Muscle layer of duodenum (tissue), 2 donors: ENCODE results near the gene ZMIZ1.

Experiments used
- H3K27ac ChIP-seq: one replicate; pipeline ENCODE4 v1.7.0; 2013; ENCODE audit warnings: mild to moderate bottlenecking, low read length
- H3K27me3 ChIP-seq: one replicate; pipeline ENCODE4 v1.7.0; 2013; ENCODE audit warnings: low read depth, mild to moderate bottlenecking, control low read depth, low read length
- H3K36me3 ChIP-seq, 2 donors: one replicate each; pipeline ENCODE4 v1.7.0; 2013; ENCODE audit warnings: low read length in 2 of 2, control low read depth in 1 of 2, mild to moderate bottlenecking in 1 of 2; ENCODE audit not compliant: insufficient read depth in 2 of 2, control insufficient read depth in 1 of 2
- H3K4me1 ChIP-seq, 2 donors: one replicate each; pipeline ENCODE4 v1.7.0; 2013; ENCODE audit warnings: low read length in 2 of 2, mild to moderate bottlenecking in 2 of 2, control low read depth in 1 of 2, moderate library complexity in 1 of 2; ENCODE audit not compliant: insufficient read depth in 2 of 2, control insufficient read depth in 1 of 2
- H3K4me3 ChIP-seq, 2 donors: one replicate each; pipeline ENCODE4 v1.7.0; 2013; ENCODE audit warnings: low read length in 2 of 2, low read depth in 1 of 2, mild to moderate bottlenecking in 1 of 2
- H3K9me3 ChIP-seq, 2 donors: one replicate each; pipeline ENCODE4 v1.7.0; 2013; ENCODE audit warnings: low read length in 2 of 2, control low read depth in 1 of 2, mild to moderate bottlenecking in 1 of 2; ENCODE audit not compliant: control insufficient read depth in 1 of 2
- donor health status: healthy.

Gene ZMIZ1

GRCh38 chr10:79160191-79160590, 91.4 kb downstream of the ZMIZ1 start:
- Histone ChIP-seq H3K27ac (peak overlapping the region; percentile 72), H3K4me1 (peaks cover 38 to 68% of the 10 kb centered on the region in 2 donors), H3K27me3 (no peaks in the 10 kb centered on the region), H3K4me3 (no peak overlapping the region), H3K9me3 (no peaks in the 10 kb centered on the region), H3K36me3 (peaks cover 6 to 7% of the 10 kb centered on the region in 2 donors)

DNA sequence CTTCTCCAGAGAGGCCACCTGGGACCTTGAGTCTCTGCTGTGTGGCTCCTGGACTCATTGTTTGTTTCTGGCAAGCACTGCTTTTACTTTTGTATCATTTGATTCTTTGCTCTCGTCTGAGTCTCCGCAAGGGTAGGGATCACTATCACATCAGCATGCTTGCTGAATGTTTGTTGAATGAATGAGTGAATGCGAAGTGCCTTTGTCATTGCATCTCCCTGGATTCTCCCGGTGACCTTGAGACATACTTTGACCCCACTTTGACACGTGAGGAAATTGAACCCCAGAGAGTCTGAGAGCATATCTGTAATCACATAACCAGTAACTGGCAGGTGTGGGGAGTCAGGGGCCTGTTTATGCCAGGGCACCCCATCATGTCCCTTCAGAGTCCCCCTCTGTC, 92.8 kb downstream of the ZMIZ1 start:
- H3K36me3 ChIP-seq, result peaks cover 6 to 7% of the 10 kb centered on the region in 2 donors
- no peaks in the 10 kb centered on the region for H3K27me3 ChIP-seq
- H3K27ac ChIP-seq, result no peak overlapping the region
- no peaks in the 10 kb centered on the region for H3K9me3 ChIP-seq
- no peak overlapping the region for H3K4me3 ChIP-seq
- H3K4me1 ChIP-seq, result peaks cover 35 to 71% of the 10 kb centered on the region in 2 donors

- H3K4me3 ChIP-seq, result no peak overlapping the region
- H3K4me1 ChIP-seq, result peaks cover 31 to 71% of the 10 kb centered on the region in 2 donors
- H3K27me3 ChIP-seq, result no peaks in the 10 kb centered on the region
- H3K9me3 ChIP-seq, result no peaks in the 10 kb centered on the region
- H3K36me3 ChIP-seq, result peaks cover 10% of the 10 kb centered on the region in 2 donors
- H3K27ac ChIP-seq, result no peak overlapping the region
These were observed 93.3 kb downstream of the ZMIZ1 start for GRCh38 chr10:79162022-79162421.

- Histone ChIP-seq H3K36me3 (peaks cover 13 to 17% of the 10 kb centered on the region in 2 donors), H3K27me3 (no peaks in the 10 kb centered on the region), H3K9me3 (no peaks in the 10 kb centered on the region), H3K27ac (no peak overlapping the region), H3K4me3 (no peak overlapping the region), H3K4me1 (peaks cover 20 to 61% of the 10 kb centered on the region in 2 donors)
These were observed 94.3 kb downstream of the ZMIZ1 start for GRCh38 chr10:79162861-79163665.

DNA sequence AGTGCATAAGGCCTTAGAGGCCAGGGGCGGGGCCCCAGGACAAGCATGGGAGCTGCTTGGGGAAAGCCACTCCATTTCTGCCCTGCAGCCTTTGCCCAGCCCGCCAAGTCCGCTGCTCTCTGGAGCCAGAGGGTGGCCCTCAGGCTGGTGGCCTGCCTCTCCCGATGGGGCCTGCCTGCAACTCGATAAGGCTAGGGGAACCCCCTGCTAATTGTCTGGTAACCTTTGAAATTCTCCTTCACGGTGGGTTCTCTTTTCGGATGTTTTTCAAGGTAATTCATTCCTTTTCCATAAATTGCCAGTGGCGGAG, 94.9 kb downstream of the ZMIZ1 start:
- H3K4me3 ChIP-seq, result no peak overlapping the region
- H3K9me3 ChIP-seq, result no peaks in the 10 kb centered on the region
- peaks cover 13 to 17% of the 10 kb centered on the region in 2 donors for H3K36me3 ChIP-seq
- peaks cover 20 to 56% of the 10 kb centered on the region in 2 donors for H3K4me1 ChIP-seq
- H3K27me3 ChIP-seq, result no peaks in the 10 kb centered on the region
- H3K27ac ChIP-seq, result no peak overlapping the region

DNA sequence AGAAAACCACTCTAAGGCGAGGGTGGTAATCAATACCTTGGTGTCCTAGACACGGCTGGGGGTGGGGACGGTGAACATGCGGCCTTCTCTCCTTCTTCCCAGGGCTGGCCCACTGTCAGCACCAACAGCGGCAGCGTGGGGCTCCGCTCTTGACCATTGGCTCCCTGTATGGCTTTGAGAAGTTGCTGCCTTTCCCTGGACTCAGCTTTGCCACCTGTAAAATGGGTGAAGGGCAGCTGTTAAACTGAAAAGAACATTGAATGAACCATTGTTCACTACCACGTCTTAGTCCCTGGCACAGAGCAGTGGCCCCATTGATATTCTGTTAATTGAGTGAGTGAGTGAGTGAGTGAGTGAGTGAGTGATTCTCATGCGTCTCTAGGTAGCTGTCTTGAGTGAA, 95.3 kb downstream of the ZMIZ1 start:
- Histone ChIP-seq H3K4me1 (peaks cover 20 to 51% of the 10 kb centered on the region in 2 donors), H3K27ac (no peak overlapping the region), H3K36me3 (peaks cover 13 to 17% of the 10 kb centered on the region in 2 donors)

GRCh38 chr10:79165070-79165778, 96.5 kb downstream of the ZMIZ1 start:
- H3K4me3 ChIP-seq, result no peak overlapping the region
- peaks cover 13 to 40% of the 10 kb centered on the region in 2 donors for H3K4me1 ChIP-seq
- no peaks in the 10 kb centered on the region for H3K27me3 ChIP-seq
- peaks cover 13 to 22% of the 10 kb centered on the region in 2 donors for H3K36me3 ChIP-seq
- no peaks in the 10 kb centered on the region for H3K9me3 ChIP-seq
- no peak overlapping the region for H3K27ac ChIP-seq

More for the DNA sequence above, 95.3 kb downstream of the ZMIZ1 start:
- Histone ChIP-seq H3K27me3 (no peaks in the 10 kb centered on the region), H3K9me3 (no peaks in the 10 kb centered on the region), H3K4me3 (no peak overlapping the region)

- H3K9me3 ChIP-seq, result no peaks in the 10 kb centered on the region
- peaks cover 2 to 31% of the 10 kb centered on the region in 2 donors for H3K4me1 ChIP-seq
- peaks cover 13 to 22% of the 10 kb centered on the region in 2 donors for H3K36me3 ChIP-seq
- no peaks in the 10 kb centered on the region for H3K27me3 ChIP-seq
- no peak overlapping the region for H3K4me3 ChIP-seq
- H3K27ac ChIP-seq, result no peak overlapping the region
These were observed 97.6 kb downstream of the ZMIZ1 start for GRCh38 chr10:79166312-79166721.

DNA sequence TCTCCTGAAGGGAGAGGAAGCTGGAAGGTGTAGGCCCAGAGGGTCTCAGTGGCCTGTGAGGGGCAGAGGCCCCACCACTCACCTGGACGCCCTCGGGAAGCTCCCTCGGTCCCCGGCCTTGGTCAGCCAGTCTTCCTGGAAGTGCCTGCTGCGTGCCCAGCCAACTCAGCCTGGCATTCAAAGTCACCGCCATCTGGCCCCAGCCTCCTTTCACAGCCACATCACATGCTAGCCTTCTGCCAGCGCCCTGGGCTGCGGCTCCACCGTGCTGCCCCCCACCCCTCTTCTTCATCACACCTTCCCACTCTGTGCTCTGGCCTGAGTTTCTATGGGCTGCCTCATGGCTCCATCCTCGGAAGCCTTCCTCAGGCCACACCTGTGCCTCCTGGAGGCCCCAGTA, 98.0 kb downstream of the ZMIZ1 start:
- peaks cover 13 to 22% of the 10 kb centered on the region in 2 donors for H3K36me3 ChIP-seq
- no peaks in the 10 kb centered on the region for H3K27me3 ChIP-seq
- peaks cover 0 to 31% of the 10 kb centered on the region in 2 donors for H3K4me1 ChIP-seq
- no peak overlapping the region for H3K27ac ChIP-seq
- H3K4me3 ChIP-seq, result no peak overlapping the region
- no peaks in the 10 kb centered on the region for H3K9me3 ChIP-seq

GRCh38 chr10:79167537-79167936, 98.8 kb downstream of the ZMIZ1 start:
- Histone ChIP-seq H3K4me1 (peaks cover 0 to 31% of the 10 kb centered on the region in 2 donors), H3K4me3 (no peak overlapping the region), H3K27ac (no peak overlapping the region), H3K9me3 (no peaks in the 10 kb centered on the region), H3K27me3 (no peaks in the 10 kb centered on the region), H3K36me3 (peaks cover 8 to 22% of the 10 kb centered on the region in 2 donors)

DNA sequence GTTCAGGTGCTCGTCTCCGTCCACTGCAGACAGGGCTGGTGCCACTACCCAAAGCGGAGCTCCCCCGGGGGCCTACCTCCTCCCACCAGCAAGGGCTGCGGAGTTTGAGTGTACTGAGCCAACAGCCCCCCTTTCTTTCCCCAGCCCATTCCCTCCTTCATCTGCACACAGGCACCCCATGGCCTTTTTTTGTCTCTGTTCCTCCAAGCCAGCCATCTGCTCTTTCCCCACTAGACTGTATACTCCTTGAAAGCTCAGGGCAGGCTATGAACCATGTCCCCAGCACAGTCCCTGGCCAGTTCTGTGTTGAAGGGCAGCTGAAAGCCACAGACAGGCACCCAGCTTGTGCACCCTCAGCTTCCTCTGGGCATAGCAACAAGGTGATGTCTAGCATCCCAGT, 99.4 kb downstream of the ZMIZ1 start:
- Histone ChIP-seq H3K4me1 (peaks cover 0 to 24% of the 10 kb centered on the region in 2 donors), H3K36me3 (peaks cover 8 to 17% of the 10 kb centered on the region in 2 donors), H3K27ac (no peak overlapping the region)

More for the DNA sequence above, 99.4 kb downstream of the ZMIZ1 start:
- Histone ChIP-seq H3K4me3 (no peak overlapping the region), H3K9me3 (no peaks in the 10 kb centered on the region), H3K27me3 (no peaks in the 10 kb centered on the region)
